ENCODE data around the gene KLHDC10. TPM values are rescaled to one million over a fixed set of nuclear protein-coding genes. Genes with fewer than 3 reads are reported as not detected.

The KLHDC10 gene
- total and polyA plus RNA-seq, 2 donors from 2014 or later = 15.7 to 38.9 TPM

DNA sequence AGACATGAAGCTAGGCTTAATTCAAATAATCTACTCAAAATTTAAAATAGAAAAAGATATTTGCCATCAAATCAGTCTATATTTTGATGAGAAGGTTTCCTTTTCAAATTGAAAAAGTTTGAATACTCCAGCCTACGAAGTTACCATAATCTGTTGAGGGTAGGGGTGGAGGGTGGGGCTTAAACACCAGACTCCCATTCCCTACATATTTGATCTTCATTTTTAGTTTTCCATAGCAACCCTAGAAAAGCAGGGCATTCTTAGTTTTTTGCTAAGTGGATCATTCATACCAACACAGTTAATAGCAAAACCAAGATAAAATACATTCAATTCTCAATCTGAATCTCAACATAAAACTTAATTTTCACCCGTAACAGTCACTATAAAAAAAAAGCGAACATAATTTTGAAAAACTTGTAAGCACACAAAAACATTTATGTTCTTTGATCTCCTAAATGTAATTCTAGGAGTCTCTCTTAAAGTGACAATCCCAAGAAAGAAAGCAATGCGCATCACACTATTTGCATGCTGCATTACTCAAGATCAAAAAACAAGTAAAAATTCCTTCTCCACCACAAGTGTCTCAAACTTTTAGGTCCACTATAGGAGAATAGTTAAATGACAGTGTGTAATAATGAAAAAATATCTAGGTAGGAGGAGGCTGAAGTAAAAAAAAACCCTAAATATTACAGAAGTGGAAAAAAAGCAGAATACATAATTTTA lies 104.1 kb downstream of the KLHDC10 start:
- Histone ChIP-seq H3K4me1 (ENCODE audit: control insufficient read depth in 2 of 3, insufficient read depth in 2 of 3, low read depth in 1 of 3, low read length in 3 of 3) (no peaks in the 10 kb centered on the region), H3K9me3 (ENCODE audit: control insufficient read depth in 2 of 3, insufficient read depth in 1 of 3, low read length in 3 of 3) (no peaks in the 10 kb centered on the region), H3K27me3 (ENCODE audit: control insufficient read depth, insufficient read depth, low read length) (no peaks in the 10 kb centered on the region), H3K36me3 (ENCODE audit: control insufficient read depth in 2 of 3, insufficient read depth in 3 of 3, low read length in 3 of 3) (peaks cover 9 to 25% (median 9%) of the 10 kb centered on the region in 3 donors), H3K27ac (ENCODE audit: low read depth in 2 of 2, low read length in 2 of 2) (no peak overlapping the region), H3K4me3 (ENCODE audit: low read length in 3 of 3) (no peak overlapping the region), H3K9ac (ENCODE audit: low read length in 3 of 3) (no peak overlapping the region)
- DNase-seq (no peak), FAIRE-seq (no peak)
- TF ChIP-seq, protein P1, sequence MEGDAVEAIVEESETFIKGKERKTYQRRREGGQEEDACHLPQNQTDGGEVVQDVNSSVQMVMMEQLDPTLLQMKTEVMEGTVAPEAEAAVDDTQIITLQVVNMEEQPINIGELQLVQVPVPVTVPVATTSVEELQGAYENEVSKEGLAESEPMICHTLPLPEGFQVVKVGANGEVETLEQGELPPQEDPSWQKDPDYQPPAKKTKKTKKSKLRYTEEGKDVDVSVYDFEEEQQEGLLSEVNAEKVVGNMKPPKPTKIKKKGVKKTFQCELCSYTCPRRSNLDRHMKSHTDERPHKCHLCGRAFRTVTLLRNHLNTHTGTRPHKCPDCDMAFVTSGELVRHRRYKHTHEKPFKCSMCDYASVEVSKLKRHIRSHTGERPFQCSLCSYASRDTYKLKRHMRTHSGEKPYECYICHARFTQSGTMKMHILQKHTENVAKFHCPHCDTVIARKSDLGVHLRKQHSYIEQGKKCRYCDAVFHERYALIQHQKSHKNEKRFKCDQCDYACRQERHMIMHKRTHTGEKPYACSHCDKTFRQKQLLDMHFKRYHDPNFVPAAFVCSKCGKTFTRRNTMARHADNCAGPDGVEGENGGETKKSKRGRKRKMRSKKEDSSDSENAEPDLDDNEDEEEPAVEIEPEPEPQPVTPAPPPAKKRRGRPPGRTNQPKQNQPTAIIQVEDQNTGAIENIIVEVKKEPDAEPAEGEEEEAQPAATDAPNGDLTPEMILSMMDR (IDR thresholded peaks at IDR 0.05; ENCODE audit: borderline replicate concordance, extremely low read depth, insufficient read depth) = no peak
- intact Hi-C loops (cut with DNase I) = no loop called here

DNA sequence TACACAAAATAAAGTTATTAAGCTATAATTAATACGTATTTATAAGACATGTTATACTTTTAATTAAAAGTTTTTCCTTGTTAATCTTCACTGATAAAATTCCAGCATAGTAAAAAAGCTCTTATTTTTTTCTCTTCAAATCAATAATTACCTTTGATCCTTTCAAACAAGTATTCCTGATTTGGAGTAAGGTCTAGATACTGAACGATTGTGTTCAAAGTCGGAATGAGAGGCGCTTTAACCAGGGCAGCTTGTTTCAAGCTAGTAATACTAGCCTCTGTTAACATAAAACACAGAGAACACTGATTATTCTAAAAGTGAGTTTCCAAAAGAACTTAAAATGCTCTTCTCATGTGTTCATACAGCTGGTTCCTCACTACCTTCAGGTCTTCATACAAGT lies 107.9 kb downstream of the KLHDC10 start:
- peaks cover 0 to 31% (median 6%) of the 10 kb centered on the region in 3 donors for H3K36me3 ChIP-seq (ENCODE audit: control insufficient read depth in 2 of 3, insufficient read depth in 3 of 3, low read length in 3 of 3)
- no peaks in the 10 kb centered on the region for H3K4me1 ChIP-seq (ENCODE audit: control insufficient read depth in 2 of 3, insufficient read depth in 2 of 3, low read depth in 1 of 3, low read length in 3 of 3)
- TF ChIP-seq, protein P1 (IDR thresholded peaks at IDR 0.05; ENCODE audit: borderline replicate concordance, extremely low read depth, insufficient read depth) = no peak
- FAIRE-seq (no peak), DNase-seq (no peak)
- intact Hi-C loops (cut with DNase I) = no loop called here
- no peak overlapping the region for H3K27ac ChIP-seq (ENCODE audit: low read depth in 2 of 2, low read length in 2 of 2)
- no peak overlapping the region for H3K4me3 ChIP-seq (ENCODE audit: low read length in 3 of 3)
- no peak overlapping the region for H3K9ac ChIP-seq (ENCODE audit: low read length in 3 of 3)
- H3K27me3 ChIP-seq (ENCODE audit: control insufficient read depth, insufficient read depth, low read length) = no peaks in the 10 kb centered on the region
- no peaks in the 10 kb centered on the region for H3K9me3 ChIP-seq (ENCODE audit: control insufficient read depth in 2 of 3, insufficient read depth in 1 of 3, low read length in 3 of 3)

DNA sequence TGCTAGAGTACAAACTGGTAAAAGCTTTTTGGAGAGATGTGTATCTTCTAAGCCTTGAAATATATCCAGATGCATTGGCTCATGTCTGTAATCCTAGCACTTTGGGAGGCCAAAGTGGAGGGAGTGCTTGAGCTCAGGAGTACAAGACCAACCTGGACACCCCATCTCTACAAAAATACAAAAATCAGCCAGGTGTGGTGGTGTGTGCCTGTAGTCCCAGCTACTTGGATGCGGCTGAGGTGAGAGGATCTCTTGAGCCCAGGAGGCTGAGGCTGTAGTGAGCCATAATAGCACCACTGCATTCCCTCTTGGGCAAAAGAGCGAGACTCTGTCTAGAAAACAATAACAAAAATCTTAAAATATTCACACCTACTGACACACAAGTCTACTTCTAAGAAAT lies 109.3 kb downstream of the KLHDC10 start:
- TF ChIP-seq, protein P1 (IDR thresholded peaks at IDR 0.05; ENCODE audit: borderline replicate concordance, extremely low read depth, insufficient read depth) = no peak
- Histone ChIP-seq H3K27me3 (ENCODE audit: control insufficient read depth, insufficient read depth, low read length) (no peaks in the 10 kb centered on the region), H3K27ac (ENCODE audit: low read depth in 2 of 2, low read length in 2 of 2) (no peak overlapping the region), H3K4me1 (ENCODE audit: control insufficient read depth in 2 of 3, insufficient read depth in 2 of 3, low read depth in 1 of 3, low read length in 3 of 3) (no peaks in the 10 kb centered on the region), H3K36me3 (ENCODE audit: control insufficient read depth in 2 of 3, insufficient read depth in 3 of 3, low read length in 3 of 3) (peaks cover 0 to 32% (median 9%) of the 10 kb centered on the region in 3 donors), H3K4me3 (ENCODE audit: low read length in 3 of 3) (no peak overlapping the region), H3K9me3 (ENCODE audit: control insufficient read depth in 2 of 3, insufficient read depth in 1 of 3, low read length in 3 of 3) (no peaks in the 10 kb centered on the region), H3K9ac (ENCODE audit: low read length in 3 of 3) (no peak overlapping the region)
- intact Hi-C loops (cut with DNase I) = no loop called here
- DNase-seq = no peak
- FAIRE-seq = no peak

All from kidney (tissue), 14 donors.